Endodermal cell (in vitro differentiated cells): ENCODE measurements around the gene SFXN5. TPM values are rescaled to one million over a fixed set of nuclear protein-coding genes. Genes with fewer than 3 reads are reported as not detected.
A peak's percentile ranks its signal among the peaks of the same experiment; 100 is the strongest.

Experiments used
- DNase-seq: peaks from one replicate; pipeline ENCODE4 v3.0.0-alpha.2; 2017
- H3K27ac ChIP-seq: 2 replicates; pipeline ENCODE4 v1.5.1; 2013; ENCODE audit warnings: mild to moderate bottlenecking, low read depth, low read length, moderate library complexity
- H3K27me3 ChIP-seq: 2 replicates; pipeline ENCODE4 v1.6.1; 2013; ENCODE audit warnings: mild to moderate bottlenecking, low read length, moderate library complexity; ENCODE audit not compliant: insufficient read depth, control insufficient read depth, poor library complexity, severe bottlenecking
- H3K36me3 ChIP-seq: 2 replicates; pipeline ENCODE4 v1.7.0; 2013; ENCODE audit warnings: mild to moderate bottlenecking, low read length, moderate library complexity; ENCODE audit not compliant: control insufficient read depth, insufficient read depth
- H3K4me1 ChIP-seq: one replicate; pipeline ENCODE4 v1.7.0; 2013; ENCODE audit warnings: low read length; ENCODE audit not compliant: control insufficient read depth, insufficient read depth
- H3K4me3 ChIP-seq: 2 replicates; pipeline ENCODE4 v1.5.1; 2013; ENCODE audit warnings: mild to moderate bottlenecking, low read length, moderate library complexity
- H3K9ac ChIP-seq: 2 replicates; pipeline ENCODE4 v1.6.1; 2013; ENCODE audit warnings: mild to moderate bottlenecking, low read length, moderate library complexity; ENCODE audit not compliant: poor library complexity, severe bottlenecking; ENCODE audit errors: extremely low read depth
- H3K9me3 ChIP-seq: 2 replicates; pipeline ENCODE4 v1.6.1; 2013; ENCODE audit warnings: mild to moderate bottlenecking, low read length, moderate library complexity; ENCODE audit not compliant: control insufficient read depth
- H3K27ac Mint-ChIP-seq: 2 replicates; pipeline ENCODE4 v1.8.0; 2020; ENCODE audit warnings: mixed read lengths
- H3K27me3 Mint-ChIP-seq: 2 replicates; pipeline ENCODE4 v1.8.0; 2021; ENCODE audit warnings: mild to moderate bottlenecking, mixed read lengths; ENCODE audit not compliant: insufficient read depth
- H3K36me3 Mint-ChIP-seq: 2 replicates; pipeline ENCODE4 v1.8.0; 2020; ENCODE audit warnings: low read depth, mixed read lengths
- H3K4me1 Mint-ChIP-seq: 2 replicates; pipeline ENCODE4 v1.8.0; 2020; ENCODE audit warnings: mixed read lengths
- H3K4me3 Mint-ChIP-seq: 2 replicates; pipeline ENCODE4 v1.8.0; 2020; ENCODE audit warnings: mild to moderate bottlenecking, moderate library complexity, mixed read lengths
- H3K9me3 Mint-ChIP-seq: 2 replicates; pipeline ENCODE4 v1.8.0; 2020; ENCODE audit warnings: mild to moderate bottlenecking, mixed read lengths
- CTCF ChIP-seq: fragments of 200-600 bp; sonication (generic); conservative IDR thresholded peaks from 2 replicates; pipeline ENCODE4 v1.5.0; 2021; ENCODE audit warnings: antibody characterized with exemption, mild to moderate bottlenecking
- WGBS, 2 experiments: methylation state at CpG; one replicate each; pipeline versions ENCODE4 v1.1.5 to v1.1.7; 2013; ENCODE audit warnings: missing lambda C conversion rate in 2 of 2, mixed read lengths in 1 of 2; ENCODE audit not compliant: insufficient coverage in 1 of 2, insufficient read length in 1 of 2; 5-methylcytosine and 5-hydroxymethylcytosine counted together
- total RNA-seq, 2 donors: library from RNA; stranded (reverse); fragmentation: NEBNext Ultra II Directional in 1 of 2; extraction: Animal tissue kit (Norgen Biotek cat#: 25700) in 1 of 2; gene quantifications; 2 replicates in 1 of 2; 3 replicates in 1 of 2; pipeline ENCODE4 v1.2.1, GENCODE V29; 2021

The SFXN5 gene
- total RNA-seq, 2 donors from 2014 or later: 30.7 to 32.8 TPM

GRCh38 chr2:73087311-73087710 lies 15.8 kb upstream of the SFXN5 start:
- no peak overlapping the region for H3K4me3 Mint-ChIP-seq
- Histone ChIP-seq H3K27ac (no peak overlapping the region), H3K36me3 (peaks cover 12% of the 10 kb centered on the region), H3K9ac (no peak overlapping the region), H3K4me1 (no peaks in the 10 kb centered on the region), H3K27me3 (no peaks in the 10 kb centered on the region), H3K4me3 (no peak overlapping the region), H3K9me3 (no peaks in the 10 kb centered on the region)
- no peaks in the 10 kb centered on the region for H3K9me3 Mint-ChIP-seq
- WGBS, 2 experiments: 90% methylated on average over 4 of the region's 4 CpGs; no CpG with 5 or more reads in 1 of the 2 experiments
- no peak for DNase-seq
- H3K27me3 Mint-ChIP-seq: no peaks in the 10 kb centered on the region
- H3K36me3 Mint-ChIP-seq: no peaks in the 10 kb centered on the region
- H3K4me1 Mint-ChIP-seq: peaks cover 4% of the 10 kb centered on the region
- TF ChIP-seq CTCF: no peak
- H3K27ac Mint-ChIP-seq: no peak overlapping the region

- Mint-ChIP-seq H3K36me3 (no peaks in the 10 kb centered on the region), H3K27me3 (no peaks in the 10 kb centered on the region), H3K27ac (no peak overlapping the region), H3K9me3 (no peaks in the 10 kb centered on the region), H3K4me3 (no peak overlapping the region), H3K4me1 (peaks cover 7% of the 10 kb centered on the region)
- 25 to 29% methylated on average over 4 to 6 of the region's 6 CpGs for WGBS, 2 experiments
- Histone ChIP-seq H3K36me3 (peaks cover 12% of the 10 kb centered on the region), H3K27ac (no peak overlapping the region), H3K27me3 (no peaks in the 10 kb centered on the region), H3K9ac (no peak overlapping the region), H3K4me3 (no peak overlapping the region), H3K9me3 (no peaks in the 10 kb centered on the region), H3K4me1 (no peaks in the 10 kb centered on the region)
- DNase-seq: peak; percentile 96
- TF ChIP-seq CTCF: peak; percentile 98
These were observed 14.2 kb upstream of the SFXN5 start for GRCh38 chr2:73085691-73086090.

GRCh38 chr2:73084971-73085370 lies 13.5 kb upstream of the SFXN5 start:
- WGBS, 2 experiments: 94% methylated on average over 3 of the region's 3 CpGs; no CpG with 5 or more reads in 1 of the 2 experiments
- no peak for DNase-seq
- Mint-ChIP-seq H3K4me3 (no peak overlapping the region), H3K27ac (peak overlapping the region; percentile 70), H3K9me3 (no peaks in the 10 kb centered on the region), H3K4me1 (peaks cover 7% of the 10 kb centered on the region), H3K27me3 (no peaks in the 10 kb centered on the region), H3K36me3 (no peaks in the 10 kb centered on the region)
- H3K4me1 ChIP-seq: no peaks in the 10 kb centered on the region
- H3K36me3 ChIP-seq: peaks cover 12% of the 10 kb centered on the region
- H3K9me3 ChIP-seq: no peaks in the 10 kb centered on the region
- H3K9ac ChIP-seq: no peak overlapping the region
- no peak overlapping the region for H3K27ac ChIP-seq
- no peak for TF ChIP-seq CTCF
- no peak overlapping the region for H3K4me3 ChIP-seq
- no peaks in the 10 kb centered on the region for H3K27me3 ChIP-seq
